Keratinocyte (primary cell): Measurements from ENCODE around the gene ZDHHC22. TPM values are rescaled to one million over a fixed set of nuclear protein-coding genes. Genes with fewer than 3 reads are reported as not detected.

Experiments
- DNase-seq: peaks from one replicate; pipeline ENCODE4 v3.0.0-alpha.2; 2011; ENCODE audit warnings: low read depth, missing footprints, low spot score
- FAIRE-seq: peaks from 2 replicates; lab custom pipeline; 2011; peaks lifted over from hg19 to GRCh38; lab: Jason Lieb, UNC
- H2AFZ ChIP-seq: 2 replicates; pipeline ENCODE4 v1.6.0; 2012; ENCODE audit warnings: low read length, control low read depth, inconsistent platforms; ENCODE audit not compliant: control insufficient read depth
- H3K27ac ChIP-seq: 2 replicates; pipeline ENCODE4 v1.5.1; 2011; ENCODE audit warnings: low read length; ENCODE audit not compliant: control insufficient read depth, insufficient read depth
- H3K27me3 ChIP-seq: 3 replicates; pipeline ENCODE4 v1.6.0; 2011; ENCODE audit warnings: low read length; ENCODE audit not compliant: control insufficient read depth, insufficient read depth; ENCODE audit errors: extremely low read depth
- H3K36me3 ChIP-seq, 2 experiments: 2 replicates in 1 of 2; 3 replicates in 1 of 2; pipeline ENCODE4 v1.5.1; 2011; ENCODE audit warnings: low read length in 2 of 2, mild to moderate bottlenecking in 1 of 2; ENCODE audit not compliant: control insufficient read depth in 2 of 2, insufficient read depth in 2 of 2; ENCODE audit errors: extremely low read depth in 1 of 2
- H3K4me1 ChIP-seq: 3 replicates; pipeline ENCODE4 v1.5.1; 2011; ENCODE audit warnings: low read length; ENCODE audit not compliant: control insufficient read depth, insufficient read depth; ENCODE audit errors: extremely low read depth
- H3K4me2 ChIP-seq: 3 replicates; pipeline ENCODE4 v1.6.0; 2011; ENCODE audit warnings: low read depth, low read length; ENCODE audit not compliant: control insufficient read depth, insufficient read depth; ENCODE audit errors: extremely low read depth
- H3K4me3 ChIP-seq, 3 experiments: fragments of 200-600 bp in 1 of 3; sonication (generic) in 1 of 3; 2 replicates in 2 of 3; 3 replicates in 1 of 3; pipeline ENCODE4 v1.5.1; 2011 to 2016; ENCODE audit warnings: low read length in 3 of 3, mild to moderate bottlenecking in 3 of 3, control low read depth in 2 of 3, inconsistent platforms in 1 of 3, low read depth in 1 of 3, mixed read lengths in 1 of 3, mixed run types in 1 of 3, moderate library complexity in 1 of 3; ENCODE audit not compliant: control insufficient read depth in 2 of 3, insufficient read depth in 2 of 3; ENCODE audit errors: extremely low read depth in 1 of 3
- H3K79me2 ChIP-seq: 2 replicates; pipeline ENCODE4 v1.6.0; 2012; ENCODE audit warnings: low read length; ENCODE audit not compliant: control insufficient read depth, insufficient read depth
- H3K9ac ChIP-seq: 3 replicates; pipeline ENCODE4 v1.6.0; 2011; ENCODE audit warnings: low read length; ENCODE audit not compliant: control insufficient read depth, insufficient read depth; ENCODE audit errors: extremely low read depth
- H3K9me1 ChIP-seq: 3 replicates; pipeline ENCODE4 v1.6.0; 2011; ENCODE audit warnings: low read length; ENCODE audit not compliant: control insufficient read depth, insufficient read depth; ENCODE audit errors: extremely low read depth
- H3K9me3 ChIP-seq: 2 replicates; pipeline ENCODE4 v1.5.1; 2012; ENCODE audit warnings: low read depth, low read length; ENCODE audit not compliant: control insufficient read depth
- H4K20me1 ChIP-seq: 3 replicates; pipeline ENCODE4 v1.6.0; 2011; ENCODE audit warnings: low read length; ENCODE audit not compliant: control insufficient read depth, insufficient read depth; ENCODE audit errors: extremely low read depth
- CTCF ChIP-seq, 3 experiments: IDR thresholded peaks in 1 of 3; conservative IDR thresholded peaks in 1 of 3; optimal IDR thresholded peaks in 1 of 3; 2 replicates in 2 of 3; 3 replicates in 1 of 3; pipeline versions ENCODE3 to v1.5.1; 2011; ENCODE audit warnings: low read length in 3 of 3, mild to moderate bottlenecking in 3 of 3, moderate library complexity in 2 of 3, control low read depth in 1 of 3, inconsistent platforms in 1 of 3; ENCODE audit not compliant: insufficient read depth in 2 of 3; ENCODE audit errors: extremely low read depth in 1 of 3
- EZH2 ChIP-seq: IDR thresholded peaks from one replicate; pipeline ENCODE4 v1.6.1; 2012; ENCODE audit warnings: inconsistent platforms, mild to moderate bottlenecking, low read length, moderate library complexity
- dilution Hi-C: fragments of 300-500 bp; cut with MboI; formaldehyde crosslinking; loops from one replicate; pipeline ENCODE4 v1.7.0; 2020; ENCODE audit warnings: low sequenced_read_pairs; ENCODE audit not compliant: extremely low pct_ligation_motif_present
- polyA plus RNA-seq, 5 experiments: library from polyadenylated mRNA; depleted of rRNA in 3 of 5; stranded (reverse) in 3 of 5; stranded (forward) in 1 of 5; unstranded in 1 of 5; fragments of >200 nt; gene quantifications; 1 replicate in 1 of 5; 2 replicates in 3 of 5; 3 replicates in 1 of 5; pipeline versions ENCODE4 v1.2.1 to v1.2.3, GENCODE V29; 2011 to 2012; ENCODE audit warnings: missing spikeins in 2 of 5, low read depth in 1 of 5, low replicate concordance in 1 of 5

Gene ZDHHC22
- polyA plus RNA-seq, 1 donor (not counting 4 experiments of a cell fraction or from before 2014, with no cell fraction given) = not detected

GRCh38 chr14:77097700-77098528 lies 43.7 kb downstream of the ZDHHC22 start, which contains the start of gene CIPC:
Gene CIPC, plus strand, starts transcription at chr14:77098258. Its CDS starts 7,451 bp downstream, at chr14:77105709.
- Histone ChIP-seq H4K20me1 (no peaks in the 10 kb centered on the region), H3K79me2 (peaks cover 16% of the 10 kb centered on the region), H2AFZ (peak within 1 kb of the TSS; percentile 100), H3K27ac (peak within 1 kb of the TSS; percentile 94), H3K9me1 (no peaks in the 10 kb centered on the region), H3K9ac (peak within 1 kb of the TSS; percentile 98), H3K36me3 (no peaks in the 10 kb centered on the region), H3K4me3 (peak within 1 kb of the TSS; percentile 92 to 97 (median 96)), H3K27me3 (no peaks in the 10 kb centered on the region), H3K4me2 (peak within 1 kb of the TSS; percentile 99), H3K4me1 (peaks cover 25% of the 10 kb centered on the region), H3K9me3 (no peaks in the 10 kb centered on the region)
- dilution Hi-C loops = no loop called here
- TF ChIP-seq EZH2 = no peak
- TF ChIP-seq CTCF (optimal IDR thresholded peaks at IDR 0.05 in 1 of 3, IDR thresholded peaks at IDR 0.05 in 1 of 3, conservative IDR thresholded peaks at IDR 0.05 in 1 of 3; ENCODE audit: extremely low read depth in 1 of 3, insufficient read depth in 2 of 3, low read length in 3 of 3) = no peak
- FAIRE-seq (peak; percentile 5), DNase-seq (peak; percentile 84)

DNA sequence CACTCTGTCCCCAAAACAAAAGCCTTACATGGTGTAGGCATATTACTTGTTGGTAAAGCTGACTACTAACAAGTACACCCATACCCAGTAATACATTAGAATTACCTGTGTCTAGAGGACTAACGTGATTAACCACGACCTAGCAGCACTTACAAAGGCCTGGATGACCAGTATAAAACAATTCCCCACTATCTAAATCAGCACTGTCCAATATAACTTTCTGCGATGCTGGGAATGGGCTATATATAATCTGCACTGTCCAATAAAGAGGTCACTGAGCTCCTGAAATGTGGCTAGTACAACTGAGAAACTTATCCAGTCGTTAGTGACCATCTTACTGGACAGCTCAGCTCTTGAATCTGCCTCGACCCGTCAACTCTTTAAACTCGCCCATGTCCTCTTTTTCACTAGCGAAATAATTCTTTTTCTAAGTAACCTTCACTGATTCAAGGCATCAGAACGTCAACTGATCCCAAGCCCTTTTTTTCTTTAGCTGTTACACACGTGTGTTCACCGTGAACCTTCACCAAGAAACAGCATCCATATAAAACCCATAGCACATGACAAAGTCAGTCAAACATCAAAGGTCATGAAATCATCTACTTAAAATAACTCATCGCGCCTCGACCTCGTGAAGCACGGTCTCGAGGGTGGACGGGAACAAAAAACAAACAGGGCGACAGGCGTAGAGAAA lies 44.4 kb downstream of the ZDHHC22 start:
- Histone ChIP-seq H3K36me3 (no peaks in the 10 kb centered on the region), H3K9me1 (no peaks in the 10 kb centered on the region), H3K79me2 (peaks cover 14% of the 10 kb centered on the region), H3K4me3 (peak overlapping the region; percentile 77 to 96 (median 90)), H3K9ac (peak overlapping the region; percentile 89), H3K27me3 (no peaks in the 10 kb centered on the region), H3K4me1 (peaks cover 25% of the 10 kb centered on the region), H4K20me1 (no peaks in the 10 kb centered on the region), H3K9me3 (no peaks in the 10 kb centered on the region), H3K27ac (peak overlapping the region; percentile 94), H3K4me2 (peak overlapping the region; percentile 99), H2AFZ (peak overlapping the region; percentile 82)
- no peak for DNase-seq
- TF ChIP-seq EZH2 = no peak
- TF ChIP-seq CTCF (optimal IDR thresholded peaks at IDR 0.05 in 1 of 3, IDR thresholded peaks at IDR 0.05 in 1 of 3, conservative IDR thresholded peaks at IDR 0.05 in 1 of 3; ENCODE audit: extremely low read depth in 1 of 3, insufficient read depth in 2 of 3, low read length in 3 of 3) = no peak
- dilution Hi-C loops = no loop called here
- FAIRE-seq = no peak
